CD4-positive, CD25-positive, alpha-beta regulatory T cell (primary cell): ENCODE data around the gene TMEM229B. TPM values are rescaled to one million over a fixed set of nuclear protein-coding genes. Genes with fewer than 3 reads are reported as not detected.

Source experiments
- ATAC-seq, 2 donors: fragments of 150-1000 bp; cut with Tn5 transposase; one replicate each; pipeline ENCODE4 v1.10.0; 2021; ENCODE audit warnings: low read depth in 2 of 2, moderate number of reproducible peaks in 2 of 2, moderate library complexity in 1 of 2
- DNase-seq, 3 donors: peaks; one replicate each; pipeline versions ENCODE4 v3.0.0 to v3.0.0-alpha.2; 2012 to 2022; ENCODE audit warnings: mixed read lengths in 1 of 3
- H3K27ac ChIP-seq: one replicate; pipeline ENCODE4 v1.7.0; 2013; ENCODE audit warnings: mild to moderate bottlenecking, low read length; ENCODE audit not compliant: insufficient read depth, poor library complexity, severe bottlenecking
- H3K27me3 ChIP-seq: one replicate; pipeline ENCODE4 v1.7.0; 2013; ENCODE audit warnings: low read length; ENCODE audit not compliant: control insufficient read depth, insufficient read depth
- H3K36me3 ChIP-seq: one replicate; pipeline ENCODE4 v1.7.0; 2013; ENCODE audit warnings: mild to moderate bottlenecking, low read length, moderate library complexity; ENCODE audit not compliant: control insufficient read depth, insufficient read depth
- H3K4me1 ChIP-seq: 2 replicates; pipeline ENCODE4 v1.7.0; 2013; ENCODE audit warnings: mild to moderate bottlenecking, low read length; ENCODE audit not compliant: insufficient read depth, control insufficient read depth, poor library complexity, severe bottlenecking
- H3K4me3 ChIP-seq: one replicate; pipeline ENCODE4 v1.7.0; 2013; ENCODE audit warnings: low read depth, mild to moderate bottlenecking, low read length, moderate library complexity
- H3K9me3 ChIP-seq, 2 experiments: 1 replicate in 1 of 2; 2 replicates in 1 of 2; pipeline ENCODE4 v1.7.0; 2013; ENCODE audit warnings: low read length in 2 of 2, mild to moderate bottlenecking in 1 of 2, moderate library complexity in 1 of 2; ENCODE audit not compliant: control insufficient read depth in 2 of 2
- H3K27ac Mint-ChIP-seq, 3 donors: one replicate each; pipeline ENCODE4 v1.8.0; 2020 to 2022; ENCODE audit warnings: mild to moderate bottlenecking in 3 of 3, mixed read lengths in 3 of 3, moderate library complexity in 2 of 3
- H3K27me3 Mint-ChIP-seq: one replicate; pipeline ENCODE4 v1.8.0; 2022; ENCODE audit warnings: mild to moderate bottlenecking, mixed read lengths
- H3K36me3 Mint-ChIP-seq: one replicate; pipeline ENCODE4 v1.8.0; 2020; ENCODE audit warnings: mixed read lengths
- H3K4me1 Mint-ChIP-seq, 4 donors: one replicate each; pipeline ENCODE4 v1.8.0; 2020 to 2022; ENCODE audit warnings: mixed read lengths in 4 of 4, mild to moderate bottlenecking in 1 of 4
- H3K4me3 Mint-ChIP-seq, 4 donors: one replicate each; pipeline ENCODE4 v1.8.0; 2020 to 2022; ENCODE audit warnings: mild to moderate bottlenecking in 4 of 4, mixed read lengths in 4 of 4, moderate library complexity in 3 of 4
- H3K9me3 Mint-ChIP-seq, 7 donors: one replicate each; pipeline ENCODE4 v1.8.0; 2020 to 2022; ENCODE audit warnings: mixed read lengths in 7 of 7, mild to moderate bottlenecking in 3 of 7, moderate library complexity in 2 of 7
- polyA plus RNA-seq, 4 donors: library from polyadenylated mRNA; unstranded; fragments of 300-500 nt; fragmentation: Illumina TruSeq; gene quantifications; one replicate each; pipeline ENCODE4 v1.2.3, GENCODE V29; 2021
- total RNA-seq: library from RNA; stranded (reverse); gene quantifications from one replicate; pipeline ENCODE4 v1.2.3, GENCODE V29; 2022

The TMEM229B gene
- total and polyA plus RNA-seq, 5 donors from 2014 or later, result 8.2 to 21.6 (median 14.9) TPM

DNA sequence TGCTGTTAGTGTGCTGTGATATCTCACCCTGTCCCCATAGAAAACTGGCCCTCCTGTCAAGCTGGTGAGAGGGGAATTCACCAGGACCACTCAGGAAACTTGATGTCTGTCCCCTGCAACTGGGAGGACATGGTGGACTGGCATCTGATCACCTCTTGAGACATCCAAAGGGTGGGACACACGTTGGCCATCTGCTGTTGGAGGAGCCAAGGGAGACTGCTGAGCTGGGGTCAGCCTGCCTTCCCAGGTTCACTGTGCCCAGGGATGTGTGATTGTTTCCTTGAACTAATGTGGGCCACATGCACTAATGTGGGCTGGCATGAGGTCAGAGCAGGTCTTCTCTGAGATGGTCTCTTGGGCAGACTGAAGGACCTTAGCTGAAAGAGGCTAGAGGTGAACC, 16.7 kb upstream of the TMEM229B start:
- Histone ChIP-seq H3K4me1 (no peaks in the 10 kb centered on the region), H3K4me3 (no peak overlapping the region), H3K27me3 (no peaks in the 10 kb centered on the region), H3K9me3 (no peaks in the 10 kb centered on the region), H3K36me3 (no peaks in the 10 kb centered on the region), H3K27ac (no peak overlapping the region)
- no peak overlapping the region for H3K27ac Mint-ChIP-seq
- no peak for DNase-seq
- ATAC-seq, result no peak
- H3K27me3 Mint-ChIP-seq, result no peaks in the 10 kb centered on the region
- peaks cover 5% of the 10 kb centered on the region for H3K36me3 Mint-ChIP-seq
- H3K9me3 Mint-ChIP-seq, result peaks cover 0 to 2% (median 0%) of the 10 kb centered on the region in 7 donors
- H3K4me3 Mint-ChIP-seq, result no peak overlapping the region
- H3K4me1 Mint-ChIP-seq, result peaks cover 0 to 2% (median 0%) of the 10 kb centered on the region in 4 donors

DNA sequence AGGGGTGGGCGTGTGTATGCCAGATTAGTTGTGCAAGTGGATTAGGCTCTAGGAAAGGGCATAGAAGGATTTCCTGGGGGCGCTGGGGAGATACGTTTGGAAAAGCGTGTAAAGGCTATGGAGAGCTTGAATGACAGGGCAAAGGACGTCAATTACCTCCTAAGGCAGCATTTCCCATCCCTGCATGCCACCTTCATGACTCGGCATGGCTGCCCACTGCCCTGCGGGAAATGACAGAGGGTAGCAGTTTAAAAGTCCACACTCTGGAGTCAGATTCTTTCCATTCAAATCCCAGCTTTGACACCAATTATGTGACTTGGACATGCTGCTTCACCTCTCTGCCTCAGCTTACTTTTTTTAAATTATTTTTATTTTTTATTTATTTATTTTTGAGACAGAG, 14.8 kb upstream of the TMEM229B start:
- peaks cover 6% of the 10 kb centered on the region for H3K27me3 Mint-ChIP-seq
- H3K9me3 Mint-ChIP-seq, result peaks cover 0 to 2% (median 0%) of the 10 kb centered on the region in 7 donors
- no peak overlapping the region for H3K4me3 ChIP-seq
- H3K4me3 Mint-ChIP-seq, result no peak overlapping the region
- H3K9me3 ChIP-seq, result no peaks in the 10 kb centered on the region
- ATAC-seq, result no peak
- no peaks in the 10 kb centered on the region for H3K27me3 ChIP-seq
- H3K27ac Mint-ChIP-seq, result no peak overlapping the region
- no peak for DNase-seq
- no peaks in the 10 kb centered on the region for H3K4me1 Mint-ChIP-seq
- H3K4me1 ChIP-seq, result no peaks in the 10 kb centered on the region
- H3K27ac ChIP-seq, result no peak overlapping the region
- no peaks in the 10 kb centered on the region for H3K36me3 ChIP-seq
- peaks cover 8% of the 10 kb centered on the region for H3K36me3 Mint-ChIP-seq

DNA sequence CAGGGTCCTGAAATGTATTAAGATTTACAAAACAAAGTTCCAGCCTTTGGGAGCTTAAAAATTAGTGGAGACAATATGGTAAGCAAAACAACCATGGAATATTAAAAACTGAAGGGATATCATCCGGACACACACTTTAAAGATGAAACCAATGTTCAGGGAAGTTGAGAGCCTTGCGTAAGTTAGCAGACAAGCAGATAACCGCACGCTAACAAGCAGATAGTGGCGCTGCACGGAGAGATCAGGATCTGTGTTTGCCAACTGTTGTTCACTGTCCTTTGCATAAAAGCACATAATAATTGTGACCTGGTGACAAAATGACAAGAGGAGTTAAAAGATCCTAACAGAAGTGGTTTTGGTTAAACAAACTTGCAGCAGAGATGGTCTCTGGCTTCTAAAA, 14.3 kb upstream of the TMEM229B start:
- H3K27ac ChIP-seq, result no peak overlapping the region
- Mint-ChIP-seq H3K36me3 (peaks cover 8% of the 10 kb centered on the region), H3K27ac (no peak overlapping the region), H3K27me3 (peaks cover 8% of the 10 kb centered on the region), H3K4me3 (no peak overlapping the region), H3K4me1 (peaks cover 0 to 3% (median under 1%) of the 10 kb centered on the region in 4 donors), H3K9me3 (peaks cover 0 to 2% (median 0%) of the 10 kb centered on the region in 7 donors)
- ATAC-seq (no peak), DNase-seq (no peak)
- no peaks in the 10 kb centered on the region for H3K27me3 ChIP-seq
- H3K4me1 ChIP-seq, result no peaks in the 10 kb centered on the region
- H3K4me3 ChIP-seq, result no peak overlapping the region
- no peaks in the 10 kb centered on the region for H3K36me3 ChIP-seq
- H3K9me3 ChIP-seq, result no peaks in the 10 kb centered on the region

DNA sequence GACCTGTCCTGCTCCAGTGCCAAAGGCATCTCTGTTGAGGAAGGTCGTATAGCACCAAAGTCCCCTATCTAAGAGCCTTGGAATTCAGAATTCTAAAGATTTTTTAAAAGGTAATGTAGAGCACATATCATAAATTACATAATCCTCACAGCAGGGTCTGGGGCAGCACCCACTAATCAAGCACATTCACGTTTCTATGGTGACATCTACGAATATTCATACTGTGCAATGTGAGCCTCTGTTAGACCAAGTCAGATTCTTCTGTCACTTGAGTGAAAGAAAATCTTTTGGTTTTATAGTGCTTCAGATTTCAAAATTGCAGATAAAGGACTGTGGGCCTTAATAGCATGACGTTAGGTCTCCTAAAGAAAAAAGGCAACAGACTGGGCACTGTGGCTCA, 13.1 kb upstream of the TMEM229B start:
- ATAC-seq (no peak), DNase-seq (no peak)

DNA sequence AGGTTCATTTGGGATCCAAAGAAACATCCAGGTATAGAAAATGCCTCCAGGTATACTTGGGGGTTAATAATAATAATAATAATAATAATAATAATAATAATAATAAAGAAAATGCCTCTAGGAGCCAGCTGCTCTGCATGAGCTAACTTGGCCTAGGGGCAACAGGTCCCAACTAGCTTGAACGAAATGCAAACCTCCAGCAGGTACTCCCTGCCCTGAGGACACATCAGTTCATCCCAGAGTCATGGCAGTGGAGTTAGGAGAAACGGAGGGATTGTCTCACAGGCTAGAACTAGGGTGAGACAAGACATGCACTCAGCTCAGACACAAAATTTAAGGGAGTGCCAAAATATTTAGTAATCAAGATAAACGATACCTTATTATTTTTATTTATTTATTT, 12.5 kb upstream of the TMEM229B start:
- Mint-ChIP-seq H3K27ac (no peak overlapping the region), H3K4me3 (no peak overlapping the region), H3K36me3 (peaks cover 8% of the 10 kb centered on the region), H3K4me1 (peaks cover 0 to 4% (median under 1%) of the 10 kb centered on the region in 4 donors), H3K9me3 (no peaks in the 10 kb centered on the region), H3K27me3 (peaks cover 8% of the 10 kb centered on the region)
- Histone ChIP-seq H3K27me3 (no peaks in the 10 kb centered on the region), H3K9me3 (no peaks in the 10 kb centered on the region), H3K27ac (no peak overlapping the region), H3K4me3 (no peak overlapping the region), H3K4me1 (no peaks in the 10 kb centered on the region), H3K36me3 (no peaks in the 10 kb centered on the region)
- ATAC-seq (no peak), DNase-seq (no peak)

More for the DNA sequence above, 13.1 kb upstream of the TMEM229B start:
- H3K4me1 ChIP-seq, result no peaks in the 10 kb centered on the region
- no peak overlapping the region for H3K27ac ChIP-seq
- H3K36me3 Mint-ChIP-seq, result peaks cover 8% of the 10 kb centered on the region
- peaks cover 0 to 4% (median under 1%) of the 10 kb centered on the region in 4 donors for H3K4me1 Mint-ChIP-seq
- no peaks in the 10 kb centered on the region for H3K36me3 ChIP-seq
- no peaks in the 10 kb centered on the region for H3K9me3 ChIP-seq
- H3K27me3 Mint-ChIP-seq, result peaks cover 8% of the 10 kb centered on the region
- no peak overlapping the region for H3K4me3 Mint-ChIP-seq
- H3K27ac Mint-ChIP-seq, result no peak overlapping the region
- H3K27me3 ChIP-seq, result no peaks in the 10 kb centered on the region
- no peak overlapping the region for H3K4me3 ChIP-seq
- peaks cover 0 to under 1% (median 0%) of the 10 kb centered on the region in 7 donors for H3K9me3 Mint-ChIP-seq

DNA sequence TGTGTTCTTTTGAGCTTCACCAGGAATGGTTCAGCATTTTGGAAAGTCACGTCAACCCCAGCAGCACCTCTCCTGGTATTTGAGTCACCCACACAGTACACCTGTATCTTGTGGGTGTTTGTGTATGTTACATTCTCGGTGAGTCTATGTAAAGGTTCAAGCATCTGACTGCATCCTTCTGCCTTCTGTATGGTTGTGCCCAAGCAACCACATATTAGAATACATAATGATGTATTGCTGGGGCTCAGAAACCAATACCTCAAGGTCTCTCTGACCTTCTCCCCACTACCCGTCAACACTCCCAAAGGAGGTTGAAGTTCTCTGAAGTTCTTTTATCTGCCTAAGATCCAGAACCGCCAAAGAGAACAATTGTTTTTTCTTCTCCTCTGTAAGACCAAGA, 9.2 kb upstream of the TMEM229B start:
- Mint-ChIP-seq H3K27me3 (peaks cover 8% of the 10 kb centered on the region), H3K4me1 (peaks cover 0 to 4% (median 2%) of the 10 kb centered on the region in 4 donors), H3K27ac (peak overlapping the region in 1 of 3 donors; percentile 83), H3K9me3 (peaks cover 0 to 10% (median 3%) of the 10 kb centered on the region in 7 donors), H3K36me3 (peaks cover 9% of the 10 kb centered on the region), H3K4me3 (no peak overlapping the region)
- Histone ChIP-seq H3K4me3 (no peak overlapping the region), H3K27me3 (no peaks in the 10 kb centered on the region), H3K36me3 (no peaks in the 10 kb centered on the region), H3K27ac (no peak overlapping the region), H3K9me3 (peaks cover 14 to 15% of the 10 kb centered on the region in 2 experiments), H3K4me1 (no peaks in the 10 kb centered on the region)
- DNase-seq, result no peak
- ATAC-seq, result no peak

DNA sequence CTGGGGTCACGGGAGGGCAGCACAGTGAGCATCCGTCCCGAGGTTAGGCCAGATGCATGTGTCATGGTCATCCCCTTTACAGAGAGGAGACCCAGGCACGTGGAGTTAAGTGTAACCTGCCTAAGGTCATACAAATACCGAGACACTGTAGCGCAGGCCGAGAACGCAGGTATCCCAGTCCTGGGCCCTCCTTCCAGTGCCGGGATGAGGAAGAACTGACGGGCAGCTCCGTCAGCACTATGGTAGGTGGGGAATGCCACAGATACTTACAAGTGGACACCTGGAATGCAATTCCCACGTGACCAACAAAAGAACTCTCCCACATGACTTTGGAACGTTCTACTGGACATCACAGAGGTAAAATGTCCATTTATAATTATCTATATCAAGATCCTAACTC, 8.7 kb upstream of the TMEM229B start:
- DNase-seq (no peak), ATAC-seq (no peak)
- H3K36me3 Mint-ChIP-seq, result peaks cover 11% of the 10 kb centered on the region
- peaks cover 14 to 17% of the 10 kb centered on the region in 2 experiments for H3K9me3 ChIP-seq
- H3K4me3 ChIP-seq, result no peak overlapping the region
- H3K4me1 ChIP-seq, result no peaks in the 10 kb centered on the region
- H3K4me3 Mint-ChIP-seq, result no peak overlapping the region
- H3K27me3 Mint-ChIP-seq, result peaks cover 8% of the 10 kb centered on the region
- no peak overlapping the region for H3K27ac ChIP-seq
- peaks cover 0 to 4% (median 2%) of the 10 kb centered on the region in 4 donors for H3K4me1 Mint-ChIP-seq
- H3K27me3 ChIP-seq, result no peaks in the 10 kb centered on the region
- H3K9me3 Mint-ChIP-seq, result peaks cover 0 to 12% (median 4%) of the 10 kb centered on the region in 7 donors
- no peak overlapping the region for H3K27ac Mint-ChIP-seq
- H3K36me3 ChIP-seq, result no peaks in the 10 kb centered on the region

DNA sequence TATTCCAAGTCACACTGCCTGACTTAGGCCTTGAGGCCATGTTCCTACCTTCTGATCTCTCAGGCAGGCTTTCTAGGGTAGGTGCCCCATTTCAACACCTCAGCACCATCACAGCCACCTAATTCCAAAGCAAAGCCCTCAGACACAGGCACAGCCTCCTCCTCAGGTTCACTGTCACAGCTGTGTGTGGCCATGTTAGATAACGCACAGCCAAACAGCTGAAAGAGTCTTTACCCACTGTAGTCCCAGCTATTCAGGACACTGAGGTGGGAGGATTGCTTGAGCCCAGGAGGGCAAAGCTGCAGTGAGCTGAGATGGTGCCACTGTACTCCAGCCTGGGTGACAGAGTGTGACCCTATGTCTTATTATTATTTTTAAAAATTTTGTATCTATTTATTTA, 7.3 kb upstream of the TMEM229B start:
- Mint-ChIP-seq H3K4me1 (peaks cover 0 to 9% (median 4%) of the 10 kb centered on the region in 4 donors), H3K27me3 (peaks cover 8% of the 10 kb centered on the region), H3K9me3 (peaks cover 0 to 12% (median 4%) of the 10 kb centered on the region in 7 donors), H3K27ac (peak overlapping the region in 1 of 3 donors; percentile 79), H3K4me3 (no peak overlapping the region), H3K36me3 (peaks cover 11% of the 10 kb centered on the region)
- Histone ChIP-seq H3K4me3 (no peak overlapping the region), H3K36me3 (no peaks in the 10 kb centered on the region), H3K27ac (no peak overlapping the region), H3K4me1 (no peaks in the 10 kb centered on the region), H3K9me3 (peaks cover 14 to 17% of the 10 kb centered on the region in 2 experiments), H3K27me3 (no peaks in the 10 kb centered on the region)
- no peak for DNase-seq
- no peak for ATAC-seq
